Muscle of back (tissue), 11 donors: ENCODE results near the gene COMMD1. TPM values are rescaled to one million over a fixed set of nuclear protein-coding genes. Genes with fewer than 3 reads are reported as not detected.
A peak's percentile ranks its signal among the peaks of the same experiment; 100 is the strongest.
"Not testable (repeated sequence)": the region's sequence is repeated elsewhere in the genome, so short reads cannot be mapped to it uniquely, and the experiment has no call there.

Source experiments
- DNase-seq, 3 donors: peaks; one replicate each; pipeline versions ENCODE4 v3.0.0 to v3.0.0-alpha.2; 2013
- polyA plus RNA-seq, 10 donors: library from polyadenylated mRNA; unstranded; fragments of 120-200 nt; gene quantifications; one replicate each; pipeline ENCODE4 v1.2.1, GENCODE V29; 2013; ENCODE audit not compliant: insufficient read length in 10 of 10

COMMD1 gene
- polyA plus RNA-seq, 10 donors, result 49.7 to 85.8 (median 73.1) TPM

- no peak for DNase-seq
Observed at GRCh38 chr2:62136956-62137830, 231.7 kb downstream of the COMMD1 start.

DNA sequence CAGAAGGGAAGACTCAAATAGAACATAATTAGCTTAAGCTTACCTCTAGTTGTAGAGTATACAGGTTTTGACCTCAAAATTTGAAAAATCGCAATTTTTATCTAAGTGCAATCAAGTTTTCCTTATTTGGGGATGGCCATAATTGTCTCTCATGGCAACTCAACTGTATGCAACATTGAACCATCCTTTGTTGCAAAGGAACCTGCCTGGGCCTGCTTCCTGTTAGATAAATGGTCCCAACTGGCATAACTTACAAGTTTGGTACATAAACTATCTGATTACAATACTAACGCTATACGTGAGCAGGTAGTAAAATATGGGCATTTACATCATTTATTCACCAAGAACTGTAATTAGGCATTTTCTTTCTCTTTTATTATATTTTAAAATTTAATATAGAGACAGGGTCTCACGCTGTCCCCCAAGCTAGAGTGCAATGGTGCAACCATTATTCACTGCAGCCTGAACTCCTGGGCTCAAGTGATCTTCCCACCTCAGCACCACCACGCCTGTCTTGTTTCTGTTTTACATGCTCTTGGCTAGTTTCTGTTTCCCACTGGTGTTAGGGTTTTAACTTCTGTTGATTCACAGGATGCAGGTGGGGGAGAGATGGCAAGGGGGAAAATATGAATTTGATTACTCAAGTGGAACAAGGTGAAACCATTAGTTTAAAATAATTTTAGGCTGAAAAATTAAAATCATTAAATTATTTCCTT is 235.1 kb downstream of the COMMD1 start:
- DNase-seq, result no peak

GRCh38 chr2:62141142-62141740 is 235.8 kb downstream of the COMMD1 start:
- no peak for DNase-seq

- peak in 1 of 3 donors; percentile 19 for DNase-seq
Observed at GRCh38 chr2:62142054-62142453, 236.6 kb downstream of the COMMD1 start.

- DNase-seq, result no peak
Observed at GRCh38 chr2:62143696-62144095, 238.2 kb downstream of the COMMD1 start.

- DNase-seq, result no peak
Observed at GRCh38 chr2:62144689-62145477, 239.4 kb downstream of the COMMD1 start.

GRCh38 chr2:62145478-62146100 is 240.1 kb downstream of the COMMD1 start:
- no peak for DNase-seq

GRCh38 chr2:62146790-62147189 is 241.3 kb downstream of the COMMD1 start:
- DNase-seq, result not testable (repeated sequence)

- peak in 1 of 3 donors; percentile 67 for DNase-seq
Observed at GRCh38 chr2:62147610-62148301, 242.3 kb downstream of the COMMD1 start.

DNA sequence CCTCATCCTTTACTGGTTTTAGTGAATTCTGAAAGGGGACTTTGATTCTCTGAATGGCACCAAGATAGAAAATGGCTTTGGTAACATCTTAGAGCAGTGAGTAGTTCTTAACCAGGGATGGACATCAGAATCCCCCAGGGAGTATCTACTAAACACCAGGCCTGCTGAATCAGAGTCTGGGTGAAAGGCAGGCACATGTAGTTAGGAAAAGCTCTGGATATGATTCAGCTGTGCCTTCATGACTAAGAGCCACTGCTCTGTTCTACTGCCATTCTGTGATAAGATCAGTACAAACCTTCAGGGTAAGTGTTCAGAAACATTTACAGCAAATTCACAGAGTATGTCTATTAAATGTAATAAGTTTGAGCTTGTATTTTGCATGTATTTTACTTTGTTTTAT is 244.2 kb downstream of the COMMD1 start:
- peak in 1 of 3 donors; percentile 90 for DNase-seq

GRCh38 chr2:62150597-62151305 is 245.3 kb downstream of the COMMD1 start:
- no peak for DNase-seq

GRCh38 chr2:62151306-62151638 is 245.8 kb downstream of the COMMD1 start:
- DNase-seq, result no peak

DNA sequence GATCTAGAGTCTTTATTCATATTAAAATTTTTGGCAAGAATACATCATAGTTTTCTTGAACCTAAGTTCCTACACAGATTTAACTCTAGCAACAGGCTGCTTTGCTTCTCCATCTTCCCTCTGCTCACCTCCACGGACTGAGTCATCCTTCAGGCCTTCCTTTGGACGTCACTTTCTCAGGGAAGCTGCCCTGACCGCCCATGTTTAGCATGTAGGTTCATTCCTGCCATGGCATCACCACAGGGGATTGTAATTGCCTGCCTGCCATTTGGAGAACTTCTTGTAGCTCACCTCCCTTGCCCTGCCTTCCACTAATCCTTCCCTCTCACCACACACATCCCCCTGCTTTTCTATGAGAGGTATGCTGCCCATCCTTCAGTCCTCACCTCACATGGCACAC is 246.5 kb downstream of the COMMD1 start:
- DNase-seq, result peak in 1 of 3 donors; percentile 16

- no peak for DNase-seq
Observed at GRCh38 chr2:62156861-62157496, 251.5 kb downstream of the COMMD1 start.

GRCh38 chr2:62158444-62159121 is 253.1 kb downstream of the COMMD1 start:
- no peak for DNase-seq

DNA sequence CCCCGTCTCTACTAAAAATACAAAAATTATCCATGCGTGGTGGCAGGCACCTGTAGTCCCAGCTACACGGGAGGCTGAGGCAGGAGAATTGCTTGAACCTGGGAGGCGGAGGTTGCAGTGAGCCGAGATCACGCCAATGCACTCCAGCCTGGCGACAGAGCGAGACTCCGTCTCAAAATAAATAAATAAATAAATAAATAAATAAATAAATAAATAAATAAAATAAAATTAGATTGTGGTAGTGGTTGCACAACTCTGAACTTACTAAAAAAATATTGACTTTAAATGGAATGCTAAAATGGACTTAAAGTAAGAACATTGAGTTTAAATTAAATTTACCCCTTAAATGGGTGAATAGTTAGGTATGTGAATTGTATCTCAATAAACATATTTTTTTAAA is 255.2 kb downstream of the COMMD1 start:
- not testable (repeated sequence) for DNase-seq

GRCh38 chr2:62163106-62163831 is 257.8 kb downstream of the COMMD1 start:
- no peak for DNase-seq

DNA sequence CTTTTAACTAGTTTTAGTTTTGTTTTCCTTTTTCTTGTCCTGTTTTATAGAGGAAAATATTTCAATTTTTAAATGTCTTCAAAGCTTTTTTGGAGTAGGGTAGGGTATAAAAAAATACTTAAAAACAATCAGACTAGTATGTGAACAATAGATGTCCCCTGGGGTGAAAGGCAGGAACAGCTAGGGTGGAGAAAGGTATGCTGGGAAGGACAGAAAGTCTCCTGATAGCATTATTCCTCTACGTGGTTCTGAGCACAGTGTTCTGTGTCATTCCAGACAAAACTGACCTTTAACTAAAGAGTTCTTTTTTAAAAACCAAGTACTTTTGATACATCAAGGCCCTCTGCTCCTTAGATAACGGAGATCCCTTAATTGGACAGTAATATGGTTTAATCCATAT is 258.4 kb downstream of the COMMD1 start:
- DNase-seq, result no peak
